ENCODE results near the gene CLIC3.

DNA sequence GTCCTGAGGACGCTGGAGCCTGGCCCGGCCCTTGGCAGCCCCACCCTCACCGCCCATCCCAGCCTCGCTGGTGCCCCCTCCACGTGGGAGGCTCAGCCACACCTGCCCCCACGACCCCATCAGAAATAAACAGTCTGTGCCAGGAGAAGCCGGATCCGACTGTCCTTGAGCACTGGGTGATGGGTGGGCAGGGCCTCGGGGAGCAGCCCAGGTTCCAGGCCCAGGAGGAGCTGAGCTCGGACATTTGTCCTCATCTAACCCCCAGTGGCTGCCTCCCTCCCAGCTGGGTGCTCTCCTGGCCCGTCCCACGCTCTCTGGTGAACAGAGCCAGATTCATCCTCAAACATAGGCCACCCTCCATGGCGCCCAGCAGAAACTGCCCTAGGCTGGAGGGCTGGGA lies 23.6 kb downstream of the CLIC3 start:
- TF ChIP-seq POLR2AphosphoS5 (IDR thresholded peaks at IDR 0.05; ENCODE audit: low read depth, low read length) = no peak
- TF ChIP-seq, protein P1, sequence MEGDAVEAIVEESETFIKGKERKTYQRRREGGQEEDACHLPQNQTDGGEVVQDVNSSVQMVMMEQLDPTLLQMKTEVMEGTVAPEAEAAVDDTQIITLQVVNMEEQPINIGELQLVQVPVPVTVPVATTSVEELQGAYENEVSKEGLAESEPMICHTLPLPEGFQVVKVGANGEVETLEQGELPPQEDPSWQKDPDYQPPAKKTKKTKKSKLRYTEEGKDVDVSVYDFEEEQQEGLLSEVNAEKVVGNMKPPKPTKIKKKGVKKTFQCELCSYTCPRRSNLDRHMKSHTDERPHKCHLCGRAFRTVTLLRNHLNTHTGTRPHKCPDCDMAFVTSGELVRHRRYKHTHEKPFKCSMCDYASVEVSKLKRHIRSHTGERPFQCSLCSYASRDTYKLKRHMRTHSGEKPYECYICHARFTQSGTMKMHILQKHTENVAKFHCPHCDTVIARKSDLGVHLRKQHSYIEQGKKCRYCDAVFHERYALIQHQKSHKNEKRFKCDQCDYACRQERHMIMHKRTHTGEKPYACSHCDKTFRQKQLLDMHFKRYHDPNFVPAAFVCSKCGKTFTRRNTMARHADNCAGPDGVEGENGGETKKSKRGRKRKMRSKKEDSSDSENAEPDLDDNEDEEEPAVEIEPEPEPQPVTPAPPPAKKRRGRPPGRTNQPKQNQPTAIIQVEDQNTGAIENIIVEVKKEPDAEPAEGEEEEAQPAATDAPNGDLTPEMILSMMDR (IDR thresholded peaks at IDR 0.05) = no peak
- TF ChIP-seq, protein P2, sequence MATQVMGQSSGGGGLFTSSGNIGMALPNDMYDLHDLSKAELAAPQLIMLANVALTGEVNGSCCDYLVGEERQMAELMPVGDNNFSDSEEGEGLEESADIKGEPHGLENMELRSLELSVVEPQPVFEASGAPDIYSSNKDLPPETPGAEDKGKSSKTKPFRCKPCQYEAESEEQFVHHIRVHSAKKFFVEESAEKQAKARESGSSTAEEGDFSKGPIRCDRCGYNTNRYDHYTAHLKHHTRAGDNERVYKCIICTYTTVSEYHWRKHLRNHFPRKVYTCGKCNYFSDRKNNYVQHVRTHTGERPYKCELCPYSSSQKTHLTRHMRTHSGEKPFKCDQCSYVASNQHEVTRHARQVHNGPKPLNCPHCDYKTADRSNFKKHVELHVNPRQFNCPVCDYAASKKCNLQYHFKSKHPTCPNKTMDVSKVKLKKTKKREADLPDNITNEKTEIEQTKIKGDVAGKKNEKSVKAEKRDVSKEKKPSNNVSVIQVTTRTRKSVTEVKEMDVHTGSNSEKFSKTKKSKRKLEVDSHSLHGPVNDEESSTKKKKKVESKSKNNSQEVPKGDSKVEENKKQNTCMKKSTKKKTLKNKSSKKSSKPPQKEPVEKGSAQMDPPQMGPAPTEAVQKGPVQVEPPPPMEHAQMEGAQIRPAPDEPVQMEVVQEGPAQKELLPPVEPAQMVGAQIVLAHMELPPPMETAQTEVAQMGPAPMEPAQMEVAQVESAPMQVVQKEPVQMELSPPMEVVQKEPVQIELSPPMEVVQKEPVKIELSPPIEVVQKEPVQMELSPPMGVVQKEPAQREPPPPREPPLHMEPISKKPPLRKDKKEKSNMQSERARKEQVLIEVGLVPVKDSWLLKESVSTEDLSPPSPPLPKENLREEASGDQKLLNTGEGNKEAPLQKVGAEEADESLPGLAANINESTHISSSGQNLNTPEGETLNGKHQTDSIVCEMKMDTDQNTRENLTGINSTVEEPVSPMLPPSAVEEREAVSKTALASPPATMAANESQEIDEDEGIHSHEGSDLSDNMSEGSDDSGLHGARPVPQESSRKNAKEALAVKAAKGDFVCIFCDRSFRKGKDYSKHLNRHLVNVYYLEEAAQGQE (IDR thresholded peaks at IDR 0.05; ENCODE audit: insufficient read depth in 1 of 2, low read depth in 2 of 2, low read length in 1 of 2) = no peak
- TF ChIP-seq SIN3A (IDR thresholded peaks at IDR 0.05; ENCODE audit: borderline replicate concordance, insufficient read depth, low read depth, low read length) = no peak
